ENCODE results near the gene ZNF892.

GRCh38 chr2:95232232-95232631, 24.9 kb downstream of the ZNF892 start:
- no peak for TF ChIP-seq MAZ (IDR thresholded peaks at IDR 0.05; ENCODE audit: borderline replicate concordance, low read depth, low read length)
- TF ChIP-seq MAZ (CRISPR knock-in tag; IDR thresholded peaks at IDR 0.05; ENCODE audit: low read depth): no peak
- no peak for TF ChIP-seq SUZ12 (IDR thresholded peaks at IDR 0.05; ENCODE audit: low read depth, low read length)
- TF ChIP-seq RNF2 (conservative IDR thresholded peaks at IDR 0.05; ENCODE audit: low read depth): no peak
- no peak for TF ChIP-seq PHF8 (CRISPR knock-in tag; IDR thresholded peaks at IDR 0.05)
- TF ChIP-seq STAG1 (CRISPR knock-in tag; IDR thresholded peaks at IDR 0.05): no peak
- TF ChIP-seq ZNF564 (CRISPR knock-in tag; IDR thresholded peaks at IDR 0.05): no peak
- TF ChIP-seq POLR2AphosphoS2 (IDR thresholded peaks at IDR 0.05; ENCODE audit: low read depth, low read length): no peak
- no peak for TF ChIP-seq CTCF (CRISPR knock-in tag; IDR thresholded peaks at IDR 0.05)
- no peak for TF ChIP-seq TGIF2 (CRISPR knock-in tag; IDR thresholded peaks at IDR 0.05)
- no peak for TF ChIP-seq ZNF367 (CRISPR knock-in tag; IDR thresholded peaks at IDR 0.05; ENCODE audit: borderline replicate concordance)
- TF ChIP-seq ZNF629 (CRISPR knock-in tag; conservative IDR thresholded peaks at IDR 0.05): no peak
- TF ChIP-seq ZFP1 (CRISPR knock-in tag; IDR thresholded peaks at IDR 0.05): no peak
- TF ChIP-seq POLR2G (IDR thresholded peaks at IDR 0.05; ENCODE audit: low read depth, low read length): no peak
- TF ChIP-seq MBNL3 (CRISPR knock-in tag; conservative IDR thresholded peaks at IDR 0.05): no peak
